Activated T-cell treated with anti-CD3 and anti-CD28 coated beads, Interleukin-2, amount 50 U/mL, for 72 hours (primary cell): ENCODE results near the gene COL6A1. TPM values are rescaled to one million over a fixed set of nuclear protein-coding genes. Genes with fewer than 3 reads are reported as not detected.
"Not testable (repeated sequence)": the region's sequence is repeated elsewhere in the genome, so short reads cannot be mapped to it uniquely, and the experiment has no call there.

ENCODE experiments used
- ATAC-seq, 2 donors: fragments of 150-1000 bp; cut with Tn5 transposase; replicated peaks in 1 of 2; 2 replicates each; pipeline ENCODE4 v1.10.0; 2021; ENCODE audit warnings: moderate library complexity in 2 of 2, mild to moderate bottlenecking in 1 of 2
- DNase-seq, 2 donors: peaks; one replicate each; pipeline ENCODE4 v3.0.0; 2021 to 2022; ENCODE audit warnings: mixed read lengths in 1 of 2
- H3K27ac Mint-ChIP-seq: one replicate; pipeline ENCODE4 v1.8.0; 2022; ENCODE audit warnings: mild to moderate bottlenecking, moderate library complexity, mixed read lengths
- H3K27me3 Mint-ChIP-seq: one replicate; pipeline ENCODE4 v1.8.0; 2022; ENCODE audit warnings: low read depth, mixed read lengths
- H3K36me3 Mint-ChIP-seq, 2 donors: one replicate each; pipeline ENCODE4 v1.8.0; 2022; ENCODE audit warnings: mixed read lengths in 2 of 2, mild to moderate bottlenecking in 1 of 2; ENCODE audit not compliant: insufficient read depth in 2 of 2
- H3K4me1 Mint-ChIP-seq: one replicate; pipeline ENCODE4 v1.8.0; 2022; ENCODE audit warnings: low read depth, mixed read lengths
- H3K4me3 Mint-ChIP-seq, 2 donors: one replicate each; pipeline ENCODE4 v1.8.0; 2022; ENCODE audit warnings: mild to moderate bottlenecking in 2 of 2, mixed read lengths in 2 of 2, moderate library complexity in 2 of 2
- H3K9me3 Mint-ChIP-seq, 2 donors: one replicate each; pipeline ENCODE4 v1.8.0; 2022; ENCODE audit warnings: mixed read lengths in 2 of 2
- total RNA-seq, 2 donors: library from RNA; stranded (reverse); gene quantifications; one replicate each; pipeline ENCODE4 v1.2.3, GENCODE V29; 2022

The COL6A1 gene
- total RNA-seq, 2 donors from 2014 or later: 1.7 to 2.8 TPM

DNA sequence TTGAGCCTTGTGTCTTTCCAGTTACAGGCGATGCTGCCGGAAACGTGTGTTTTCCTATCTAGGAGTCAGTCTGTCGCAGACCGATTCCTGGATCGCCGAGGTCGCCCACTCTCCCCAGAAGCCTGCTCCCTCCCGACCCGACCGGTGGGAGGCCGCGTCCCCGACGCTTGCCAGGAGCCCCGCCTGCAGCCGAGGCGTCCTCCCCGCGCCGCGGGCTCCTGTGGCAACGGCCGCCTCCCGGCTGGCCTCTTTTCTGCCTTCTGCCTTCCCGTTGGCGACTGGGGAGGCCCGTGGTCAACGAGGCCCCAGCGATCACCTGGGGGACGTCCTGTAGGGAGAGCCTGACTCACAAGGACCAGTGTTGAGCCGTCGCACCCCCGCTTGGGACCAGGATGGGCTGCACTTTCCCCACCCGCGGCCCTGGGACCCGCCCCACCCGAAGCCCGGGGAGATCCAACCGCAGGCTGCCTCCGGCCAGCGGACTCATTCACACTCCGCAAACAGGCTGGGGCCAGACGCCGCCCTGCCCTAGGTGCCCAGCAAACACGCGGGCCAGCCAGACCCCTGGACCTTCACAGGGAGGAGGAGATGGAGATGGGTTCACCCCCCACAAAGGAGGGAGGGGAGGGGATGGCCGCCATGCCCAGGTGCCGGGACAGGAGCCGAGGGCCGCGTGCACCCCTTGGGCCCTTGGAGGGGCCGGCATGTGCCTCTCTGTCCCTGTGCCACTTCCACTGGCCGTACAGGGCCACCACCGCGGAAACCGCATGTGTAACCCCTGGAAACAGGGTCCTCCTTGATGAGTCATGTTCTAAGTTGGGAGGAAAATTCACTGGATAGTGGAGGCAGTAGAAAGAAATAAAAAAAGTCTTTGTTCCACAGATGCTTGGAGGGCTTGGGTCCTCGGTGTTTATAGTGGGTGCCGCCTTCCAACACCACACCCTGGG is 7.2 kb upstream of the COL6A1 start:
- H3K27ac Mint-ChIP-seq: no peak overlapping the region
- peaks cover 31% of the 10 kb centered on the region for H3K4me1 Mint-ChIP-seq

DNA sequence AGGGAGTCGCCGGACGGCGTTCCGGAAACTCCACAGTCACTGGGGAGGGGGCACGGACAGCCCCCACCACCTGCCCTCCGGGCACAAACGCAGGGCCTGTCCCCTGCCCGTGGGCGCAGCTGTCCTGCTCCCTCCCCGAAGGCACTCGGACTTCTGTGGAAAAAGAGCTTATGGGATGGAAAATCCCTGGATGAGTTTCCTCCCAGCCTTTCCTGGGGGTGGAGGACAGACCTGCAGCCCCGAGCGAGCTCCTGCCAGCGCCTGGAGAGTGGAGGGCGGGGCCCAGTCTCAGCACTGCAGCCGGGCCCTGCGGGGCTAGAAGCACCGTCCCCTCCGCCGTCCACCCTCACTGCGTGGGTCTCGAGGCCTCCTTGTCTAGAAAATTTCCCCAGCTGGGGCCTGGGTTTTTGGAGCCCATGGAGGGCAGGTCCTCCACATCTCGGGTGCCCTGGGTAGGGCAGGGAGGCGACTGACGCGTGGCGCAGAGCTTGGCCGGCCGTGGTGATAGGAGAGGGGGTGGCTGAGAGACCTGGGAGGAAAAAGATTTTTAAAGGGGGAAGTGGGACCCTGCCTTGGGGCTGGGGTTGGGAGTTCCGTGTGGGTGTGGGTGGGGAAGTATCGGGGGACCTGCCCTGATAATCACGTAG is 6.4 kb upstream of the COL6A1 start:
- no peak for DNase-seq
- peak overlapping the region; percentile 18 to 94 for H3K4me3 Mint-ChIP-seq
- ATAC-seq: no peak
- H3K4me1 Mint-ChIP-seq: peaks cover 37% of the 10 kb centered on the region
- no peaks in the 10 kb centered on the region for H3K36me3 Mint-ChIP-seq
- H3K27ac Mint-ChIP-seq: no peak overlapping the region
- H3K9me3 Mint-ChIP-seq: no peaks in the 10 kb centered on the region
- H3K27me3 Mint-ChIP-seq: peaks cover 17% of the 10 kb centered on the region

More for the DNA sequence above, 7.2 kb upstream of the COL6A1 start:
- H3K4me3 Mint-ChIP-seq: peak overlapping the region; percentile 94 to 95
- H3K9me3 Mint-ChIP-seq: no peaks in the 10 kb centered on the region
- H3K36me3 Mint-ChIP-seq: no peaks in the 10 kb centered on the region
- DNase-seq: peak; percentile 25 to 42
- H3K27me3 Mint-ChIP-seq: peaks cover 17% of the 10 kb centered on the region
- ATAC-seq: peak; percentile 38 to 43

DNA sequence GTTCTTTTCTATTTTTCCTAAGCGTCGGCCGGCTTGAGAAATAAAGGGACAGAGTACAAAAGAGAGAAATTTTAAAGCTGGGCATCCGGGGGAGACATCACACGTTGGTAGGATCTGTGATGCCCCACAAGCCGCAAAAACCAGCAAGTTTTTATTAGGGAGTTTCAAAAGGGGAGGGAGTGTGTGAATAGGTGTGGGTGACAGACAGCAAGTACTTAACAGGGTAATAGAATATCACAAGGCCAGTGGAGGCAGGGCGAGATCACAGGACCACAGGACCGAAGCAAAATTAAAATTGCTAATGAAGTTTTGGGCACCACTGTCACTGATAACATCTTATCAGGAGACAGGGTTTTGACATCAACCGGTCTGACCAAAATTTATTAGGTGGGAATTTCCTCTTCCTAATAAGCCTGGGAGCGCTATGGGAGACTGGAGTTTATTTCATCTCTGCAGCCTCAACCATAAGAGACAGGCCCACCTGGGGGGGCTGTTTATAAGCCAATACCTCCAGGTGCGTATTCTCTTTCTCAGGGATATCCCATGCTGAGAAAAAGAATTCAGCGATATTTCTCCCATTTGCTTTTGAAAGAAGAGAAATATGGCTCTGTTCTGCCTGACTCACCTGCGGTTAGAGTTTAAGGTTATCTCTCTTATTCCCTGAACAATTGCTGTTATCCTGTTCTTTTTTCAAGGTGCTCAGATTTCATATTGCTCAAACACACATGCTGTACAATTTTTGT is 5.7 kb upstream of the COL6A1 start:
- peaks cover 17% of the 10 kb centered on the region for H3K27me3 Mint-ChIP-seq
- peak overlapping the region in 1 of 2 donors; percentile 18 for H3K4me3 Mint-ChIP-seq
- ATAC-seq, H3K27ac Mint-ChIP-seq, H3K9me3 Mint-ChIP-seq, H3K36me3 Mint-ChIP-seq, DNase-seq: not testable (repeated sequence)
- peaks cover 37% of the 10 kb centered on the region for H3K4me1 Mint-ChIP-seq

DNA sequence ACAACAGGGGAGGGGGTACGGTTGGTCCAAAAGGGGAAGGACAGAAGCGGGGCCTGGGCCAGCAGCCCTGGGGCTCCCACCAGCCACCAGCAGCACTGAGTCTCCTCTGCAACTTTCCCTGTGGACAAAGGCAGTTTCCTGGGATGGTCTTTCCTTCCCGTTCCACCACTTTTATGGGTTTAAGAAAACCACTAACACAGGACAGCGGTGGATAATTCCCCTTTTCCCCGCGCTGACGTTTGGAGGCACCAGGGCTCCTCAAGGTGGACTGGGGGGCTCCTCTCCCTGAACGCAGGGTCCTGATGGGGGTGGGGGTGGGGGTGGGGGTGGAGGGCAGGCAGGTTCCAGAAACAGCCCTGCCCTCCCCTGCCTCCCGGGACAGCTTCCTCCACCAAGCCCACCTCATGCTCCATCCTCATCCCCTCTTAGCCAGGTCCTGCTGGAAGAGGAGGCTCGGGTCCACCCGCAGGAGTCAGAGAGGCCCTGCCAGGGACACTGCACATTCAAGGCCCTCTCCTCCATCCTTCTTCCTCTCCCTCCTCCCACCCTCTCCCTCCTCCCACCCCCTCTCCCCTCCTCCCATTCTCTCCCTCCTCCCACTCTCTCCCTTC is 4.8 kb upstream of the COL6A1 start:
- ATAC-seq (no peak), DNase-seq (no peak)
- peaks cover 37% of the 10 kb centered on the region for H3K4me1 Mint-ChIP-seq
- H3K4me3 Mint-ChIP-seq: no peak overlapping the region
- no peak overlapping the region for H3K27ac Mint-ChIP-seq
- no peaks in the 10 kb centered on the region for H3K36me3 Mint-ChIP-seq
- H3K9me3 Mint-ChIP-seq: no peaks in the 10 kb centered on the region
- H3K27me3 Mint-ChIP-seq: peaks cover 17% of the 10 kb centered on the region

DNA sequence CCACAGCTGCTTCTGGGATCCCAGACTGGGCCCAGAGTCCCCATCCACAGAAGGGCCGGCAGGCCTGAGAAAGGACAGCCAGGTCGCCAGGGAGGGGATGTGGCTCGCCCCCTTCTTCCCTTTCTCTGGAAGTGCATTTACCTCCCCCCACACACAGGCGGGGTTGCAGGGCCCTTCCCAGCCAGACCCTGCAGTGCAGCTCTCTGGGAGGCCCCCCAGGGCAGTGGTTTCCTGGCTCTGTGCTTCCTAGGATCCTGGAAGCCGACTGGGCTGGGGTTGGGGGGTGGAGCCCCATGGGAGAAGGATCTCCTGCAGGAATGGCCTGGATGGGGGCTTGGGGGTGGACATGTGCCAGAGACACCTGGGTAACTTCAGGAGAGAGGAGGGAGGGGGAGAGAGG is 4.2 kb upstream of the COL6A1 start:
- ATAC-seq: no peak
- H3K36me3 Mint-ChIP-seq: no peaks in the 10 kb centered on the region
- peaks cover 37% of the 10 kb centered on the region for H3K4me1 Mint-ChIP-seq
- H3K9me3 Mint-ChIP-seq: no peaks in the 10 kb centered on the region
- H3K27ac Mint-ChIP-seq: no peak overlapping the region
- no peak overlapping the region for H3K4me3 Mint-ChIP-seq
- peaks cover 17% of the 10 kb centered on the region for H3K27me3 Mint-ChIP-seq
- no peak for DNase-seq

DNA sequence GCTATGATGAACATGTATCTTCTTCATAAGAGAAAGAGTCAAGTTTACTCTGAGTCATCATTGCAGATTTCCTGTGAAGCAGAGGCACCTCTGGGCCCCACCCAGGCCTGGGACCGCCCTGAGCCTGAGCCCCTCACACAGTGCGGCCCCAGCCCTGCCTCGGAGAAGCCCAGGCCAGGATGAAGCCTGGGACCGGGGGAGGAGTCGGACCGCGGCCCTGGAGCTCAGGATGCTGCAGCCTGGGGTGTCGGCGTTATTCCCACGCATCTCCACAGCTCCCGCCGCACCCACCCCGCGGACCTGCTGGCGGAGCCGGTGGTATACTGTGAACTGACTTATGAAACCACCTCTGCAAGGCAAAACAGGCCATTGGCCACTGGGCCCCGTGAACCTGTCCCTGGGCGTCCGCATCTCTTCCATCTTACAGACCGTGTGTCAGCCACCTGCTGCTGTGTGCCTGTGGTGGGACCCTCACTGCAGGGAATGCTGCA is 2.4 kb upstream of the COL6A1 start:
- Mint-ChIP-seq H3K9me3 (no peaks in the 10 kb centered on the region), H3K4me3 (peak overlapping the region in 1 of 2 donors; percentile 40), H3K36me3 (no peaks in the 10 kb centered on the region), H3K4me1 (peaks cover 28% of the 10 kb centered on the region), H3K27me3 (peaks cover 17% of the 10 kb centered on the region), H3K27ac (no peak overlapping the region)
- DNase-seq (peak in 1 of 2 donors; percentile 35), ATAC-seq (peak; percentile 51 to 70)

DNA sequence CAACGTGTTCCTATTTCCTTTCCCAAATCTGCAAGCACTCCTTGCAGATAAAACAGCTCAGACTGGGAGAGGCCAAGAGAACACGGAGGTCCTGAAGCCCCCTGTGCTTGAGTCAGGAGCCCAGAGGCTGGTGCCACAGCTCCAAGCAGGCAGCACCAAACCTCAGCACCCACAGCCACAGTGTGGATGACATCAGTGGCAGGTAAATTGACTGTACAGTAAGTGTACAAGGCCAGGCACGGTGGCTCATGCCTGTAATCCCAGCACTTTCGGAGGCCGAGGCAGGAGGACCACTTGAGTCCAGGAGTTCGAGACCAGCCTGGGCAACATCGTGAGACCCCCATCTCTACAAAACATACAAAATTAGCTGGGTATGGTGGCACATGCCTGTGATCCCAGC is 1.9 kb upstream of the COL6A1 start:
- DNase-seq: peak; percentile 18 to 51
- Mint-ChIP-seq H3K36me3 (no peaks in the 10 kb centered on the region), H3K27me3 (peaks cover 22% of the 10 kb centered on the region), H3K27ac (no peak overlapping the region), H3K9me3 (no peaks in the 10 kb centered on the region), H3K4me3 (peak overlapping the region in 1 of 2 donors; percentile 40), H3K4me1 (peaks cover 25% of the 10 kb centered on the region)
- ATAC-seq: peak; percentile 43 to 56

DNA sequence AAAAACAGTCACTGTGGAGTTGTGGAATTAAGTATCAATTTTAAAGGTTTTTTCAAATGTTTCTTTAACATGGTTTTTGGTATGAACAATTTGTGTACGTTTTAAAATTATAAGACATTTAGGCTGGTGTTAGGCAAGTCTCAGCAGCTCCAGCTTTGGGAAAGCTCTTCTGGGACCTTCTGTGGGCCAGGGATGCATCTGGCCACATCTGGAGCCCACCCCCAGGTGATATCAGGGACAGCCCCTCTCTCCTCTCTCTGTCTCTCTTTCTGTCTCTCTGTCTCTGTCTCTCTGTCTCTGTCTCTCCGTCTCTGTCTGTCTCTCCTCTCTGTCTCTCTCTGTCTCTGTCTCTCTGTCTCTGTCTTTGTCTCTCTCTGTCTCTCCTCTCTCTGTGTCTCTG is 1.3 kb upstream of the COL6A1 start:
- Mint-ChIP-seq H3K9me3 (no peaks in the 10 kb centered on the region), H3K36me3 (no peaks in the 10 kb centered on the region), H3K4me1 (peaks cover 23% of the 10 kb centered on the region), H3K27ac (no peak overlapping the region), H3K4me3 (no peak overlapping the region), H3K27me3 (peaks cover 24% of the 10 kb centered on the region)
- DNase-seq (no peak), ATAC-seq (no peak)

DNA sequence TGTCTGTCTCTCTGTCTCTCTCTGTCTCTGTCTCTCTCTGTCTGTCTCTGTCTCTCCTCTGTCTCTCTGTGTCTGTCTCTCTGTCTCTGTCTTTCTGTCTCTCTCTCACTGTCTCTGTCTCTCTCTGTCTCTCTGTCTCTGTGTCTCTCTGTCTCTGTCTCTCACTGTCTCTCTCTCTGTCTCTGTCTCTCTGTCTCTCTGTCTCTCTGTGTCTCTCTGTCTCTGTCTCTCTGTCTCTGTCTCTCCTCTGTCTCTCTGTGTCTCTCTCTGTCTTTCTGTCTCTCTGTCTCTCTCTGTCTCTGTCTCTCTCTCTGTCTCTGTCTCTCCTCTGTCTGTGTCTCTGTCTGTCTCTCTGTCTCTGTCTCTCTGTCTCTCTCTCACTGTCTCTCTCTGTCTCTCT is 873 bp upstream of the COL6A1 start:
- H3K4me1 Mint-ChIP-seq: peaks cover 18% of the 10 kb centered on the region
- H3K9me3 Mint-ChIP-seq: no peaks in the 10 kb centered on the region
- H3K4me3 Mint-ChIP-seq: no peak overlapping the region
- peaks cover 19% of the 10 kb centered on the region for H3K27me3 Mint-ChIP-seq
- no peak overlapping the region for H3K27ac Mint-ChIP-seq
- ATAC-seq (no peak), DNase-seq (no peak)
- H3K36me3 Mint-ChIP-seq: no peaks in the 10 kb centered on the region

DNA sequence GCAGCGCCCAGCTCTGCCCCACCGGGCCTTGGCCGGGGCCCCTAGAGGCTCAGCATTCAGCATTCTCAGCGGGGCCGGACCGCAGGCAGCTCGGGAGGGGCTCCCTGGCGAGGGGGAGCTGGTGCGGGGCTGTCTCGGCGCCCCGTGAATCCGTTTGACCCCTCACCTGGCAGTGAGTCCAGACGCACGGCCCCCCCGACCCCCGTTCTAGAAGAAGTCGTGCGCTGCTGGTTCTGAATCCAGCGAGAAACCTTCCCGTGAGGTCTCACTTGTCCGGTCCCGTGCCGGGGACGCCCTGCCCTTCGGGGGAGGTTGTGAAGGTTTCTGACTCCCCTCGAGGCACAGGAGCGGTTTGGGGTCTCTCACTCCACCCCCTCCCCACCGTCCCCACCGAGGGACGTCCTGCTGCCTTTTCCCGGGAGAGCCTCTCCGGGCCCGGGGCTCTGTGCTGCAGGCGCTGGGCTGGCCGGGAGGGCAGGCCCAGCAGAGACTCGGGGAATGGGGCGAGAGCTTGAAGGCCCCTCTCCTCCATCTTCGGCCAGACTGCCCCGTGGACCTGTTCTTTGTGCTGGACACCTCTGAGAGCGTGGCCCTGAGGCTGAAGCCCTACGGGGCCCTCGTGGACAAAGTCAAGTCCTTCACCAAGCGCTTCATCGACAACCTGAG is 655 bp downstream of the COL6A1 start:
- H3K9me3 Mint-ChIP-seq: no peaks in the 10 kb centered on the region
- peaks cover 18% of the 10 kb centered on the region for H3K4me1 Mint-ChIP-seq
- ATAC-seq (peak; percentile 10 to 33), DNase-seq (no peak)
- H3K4me3 Mint-ChIP-seq: peak overlapping the region; percentile 22 to 58
- peaks cover 10% of the 10 kb centered on the region for H3K27me3 Mint-ChIP-seq
- H3K27ac Mint-ChIP-seq: no peak overlapping the region
- H3K36me3 Mint-ChIP-seq: no peaks in the 10 kb centered on the region

DNA sequence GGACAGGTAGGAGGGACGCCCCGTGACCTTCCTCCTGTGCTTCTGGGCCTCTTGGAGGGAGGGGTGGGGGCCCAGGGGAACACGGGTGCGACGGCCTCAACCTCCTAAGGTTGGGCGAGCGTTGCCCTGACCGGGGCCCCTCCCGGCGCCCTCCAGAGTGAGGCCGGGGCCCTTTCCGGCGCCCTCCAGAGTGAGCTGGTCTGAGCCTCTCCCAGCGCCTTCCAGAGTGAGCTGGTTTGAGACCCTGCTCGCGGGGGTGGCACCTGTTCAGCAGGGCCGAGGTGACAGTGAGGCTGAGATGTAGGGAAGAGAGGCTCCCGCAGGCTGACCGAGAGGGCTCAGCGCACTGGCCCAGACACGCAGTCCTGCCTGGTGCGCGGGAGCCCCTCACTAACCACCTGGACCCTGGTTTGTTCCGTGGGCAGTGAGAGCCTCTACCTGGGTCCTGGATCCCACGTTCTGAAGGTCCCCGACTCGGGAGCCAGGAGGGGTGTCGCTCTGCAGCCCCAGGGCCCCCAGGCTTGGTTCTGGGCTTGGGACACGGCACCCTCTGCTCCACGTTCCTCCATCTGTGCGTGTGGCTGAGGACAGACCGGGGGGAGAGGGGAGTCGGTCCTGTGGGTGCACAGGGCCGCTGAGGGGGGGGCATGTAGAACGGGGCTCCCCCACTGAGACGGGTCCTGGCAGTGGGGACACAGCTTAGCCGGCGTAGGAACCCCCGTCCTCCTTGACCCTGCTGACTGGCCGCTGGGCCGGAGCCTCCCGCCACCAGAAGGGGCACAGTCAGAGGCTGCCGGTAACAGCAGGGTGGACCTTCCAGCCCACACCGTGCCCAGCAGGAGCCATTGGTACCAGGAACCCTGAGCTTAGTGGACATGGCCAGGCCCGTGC is 1.4 kb downstream of the COL6A1 start:
- no peaks in the 10 kb centered on the region for H3K36me3 Mint-ChIP-seq
- DNase-seq: no peak
- peaks cover 10% of the 10 kb centered on the region for H3K27me3 Mint-ChIP-seq
- H3K4me1 Mint-ChIP-seq: peaks cover 17% of the 10 kb centered on the region
- no peaks in the 10 kb centered on the region for H3K9me3 Mint-ChIP-seq
- ATAC-seq: no peak
- peak overlapping the region in 1 of 2 donors; percentile 58 for H3K4me3 Mint-ChIP-seq
- H3K27ac Mint-ChIP-seq: no peak overlapping the region
